Activated CD4-positive, alpha-beta T cell treated with anti-CD3 and anti-CD28 coated beads, Interleukin-2, amount 50 U/mL, for 4 hours (primary cell): ENCODE results near the gene PPFIA1.

Experiments used
- DNase-seq, 2 experiments: peaks; one replicate each; pipeline ENCODE4 v3.0.0-alpha.2; 2020

Gene PPFIA1

GRCh38 chr11:70419307-70420007 lies 149.0 kb downstream of the PPFIA1 start:
- no peak for DNase-seq

DNA sequence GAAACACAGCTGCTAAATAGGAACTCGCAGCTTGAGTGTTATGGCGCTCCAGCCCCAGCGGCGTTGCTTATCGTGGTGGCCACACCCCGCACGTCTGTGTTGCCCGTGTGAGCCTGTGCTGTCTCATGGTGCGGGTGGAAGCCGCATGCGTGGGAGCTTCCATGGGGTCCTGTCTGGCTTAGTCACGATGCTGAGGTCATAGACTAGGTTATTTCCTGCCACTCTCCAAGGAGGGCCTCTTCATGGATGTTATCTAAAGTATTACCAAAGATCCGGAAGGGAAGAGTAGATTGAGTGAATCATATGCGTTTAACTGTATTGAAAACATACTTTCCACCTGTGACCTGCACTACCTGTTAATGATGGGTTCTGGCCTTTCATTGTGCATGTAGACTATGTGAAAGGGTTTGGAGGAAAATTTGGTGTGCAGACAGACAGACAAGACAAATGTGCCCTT lies 149.5 kb downstream of the PPFIA1 start:
- no peak for DNase-seq

GRCh38 chr11:70420496-70420895 lies 150.0 kb downstream of the PPFIA1 start:
- no peak for DNase-seq

- no peak for DNase-seq
Observed at GRCh38 chr11:70421123-70421522, 150.6 kb downstream of the PPFIA1 start.

- DNase-seq = no peak
Observed at GRCh38 chr11:70422692-70423522, 152.4 kb downstream of the PPFIA1 start.

GRCh38 chr11:70423523-70424505 lies 153.3 kb downstream of the PPFIA1 start:
- no peak for DNase-seq

DNA sequence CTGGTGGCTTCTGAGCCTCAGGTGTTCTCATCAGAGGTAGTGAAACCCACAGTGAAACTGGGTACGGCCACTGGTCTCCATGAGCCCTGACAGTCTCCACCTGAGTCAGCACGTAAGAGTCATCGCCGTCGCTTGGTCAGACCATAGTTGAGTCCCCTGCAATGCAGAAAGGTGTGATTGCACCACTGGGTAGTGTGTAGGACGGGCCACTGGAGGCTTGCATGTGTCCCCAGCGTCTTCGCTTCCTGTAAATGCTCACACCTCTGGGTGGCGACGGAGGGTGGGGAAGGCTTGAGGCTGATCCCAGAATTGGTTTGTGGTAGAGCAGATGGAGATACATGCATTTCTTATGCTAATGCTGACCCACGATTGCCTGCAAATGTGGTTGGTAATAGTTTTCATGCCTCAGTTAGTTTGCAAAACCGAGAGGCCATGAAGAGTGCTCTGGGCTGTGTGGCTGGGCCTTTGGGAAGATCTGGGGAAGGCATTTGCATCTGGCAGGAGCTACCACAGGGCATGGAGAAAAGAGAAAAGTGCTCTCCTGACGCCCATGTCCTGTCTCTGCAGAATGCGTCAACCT lies 154.4 kb downstream of the PPFIA1 start:
- DNase-seq = no peak

- DNase-seq = no peak
Observed at GRCh38 chr11:70427436-70427835, 156.9 kb downstream of the PPFIA1 start.

DNA sequence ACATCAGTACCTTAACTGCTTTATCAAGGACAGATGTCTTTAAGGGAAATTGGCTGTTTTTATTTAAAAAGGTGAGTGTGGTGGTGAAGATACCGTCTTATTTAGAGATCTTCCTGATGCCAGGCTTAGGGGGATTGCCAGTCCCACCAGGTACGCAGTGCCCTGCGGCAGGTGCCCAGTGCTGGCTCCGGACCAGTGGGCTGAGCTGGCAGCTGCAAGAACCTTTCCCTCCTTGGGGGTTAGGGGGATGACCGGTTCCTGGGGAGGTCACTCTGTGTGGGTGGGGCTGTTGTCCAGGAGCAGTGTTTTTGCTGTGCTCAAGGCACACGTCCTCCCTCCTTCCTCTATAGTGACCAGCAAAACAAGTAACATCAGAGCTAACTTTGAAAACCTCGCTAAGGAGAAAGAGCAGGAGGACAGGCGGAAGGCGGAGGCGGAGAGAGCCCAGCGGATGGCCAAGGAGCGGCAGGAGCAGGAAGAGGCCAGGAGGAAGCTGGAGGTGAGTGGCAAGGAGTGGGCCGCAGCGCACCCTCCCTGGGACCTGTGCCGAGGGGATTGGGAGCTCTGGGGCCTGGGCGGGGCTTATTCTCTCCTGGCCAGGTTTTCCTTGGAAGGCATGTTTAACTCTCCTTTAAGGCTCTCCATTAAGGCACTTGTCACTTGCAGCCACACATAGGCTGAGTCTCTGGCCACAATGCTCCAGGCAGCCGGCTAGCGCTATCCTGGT lies 158.4 kb downstream of the PPFIA1 start:
- DNase-seq = no peak

GRCh38 chr11:70429428-70429705 lies 158.9 kb downstream of the PPFIA1 start:
- no peak for DNase-seq

DNA sequence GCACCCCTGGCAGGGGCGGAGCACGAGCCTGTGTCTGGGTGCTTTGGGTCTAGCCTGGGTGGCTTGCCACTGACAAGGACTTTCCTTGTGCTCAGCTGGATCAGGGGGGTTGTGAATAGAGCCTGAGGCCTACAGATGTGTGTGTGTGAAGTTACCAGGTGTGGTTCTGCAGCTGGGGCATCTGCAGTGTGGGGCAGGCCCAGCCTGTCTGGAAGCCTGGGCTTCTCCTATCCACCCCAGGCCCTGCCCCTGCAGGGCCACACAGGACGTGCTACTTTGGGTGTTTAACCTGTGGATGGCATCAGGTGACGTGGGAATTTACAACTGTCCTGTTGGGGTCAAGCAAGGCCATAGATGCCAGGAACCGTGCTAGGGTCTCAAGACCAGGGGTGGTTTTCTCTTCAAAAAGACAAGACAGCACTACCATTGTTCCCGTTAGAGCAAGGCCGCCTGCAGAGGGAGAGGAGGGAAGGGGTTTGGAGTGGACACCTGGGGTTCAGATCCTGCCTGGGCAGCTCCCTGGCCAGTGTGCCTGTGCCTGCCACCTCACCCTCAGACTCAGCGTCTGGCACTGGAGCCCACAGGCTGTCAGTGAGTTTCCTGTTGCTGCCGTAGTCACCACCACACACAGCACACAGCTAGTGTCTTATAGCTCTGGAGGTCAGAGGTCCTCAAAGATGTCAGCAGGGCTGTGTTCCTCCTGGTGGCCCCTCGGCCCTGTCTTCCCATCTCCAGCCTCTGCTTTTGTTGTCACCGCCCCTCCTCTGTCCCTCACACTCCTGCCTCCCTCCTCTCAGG lies 159.4 kb downstream of the PPFIA1 start:
- DNase-seq = no peak

GRCh38 chr11:70430671-70431574 lies 160.4 kb downstream of the PPFIA1 start:
- no peak for DNase-seq

DNA sequence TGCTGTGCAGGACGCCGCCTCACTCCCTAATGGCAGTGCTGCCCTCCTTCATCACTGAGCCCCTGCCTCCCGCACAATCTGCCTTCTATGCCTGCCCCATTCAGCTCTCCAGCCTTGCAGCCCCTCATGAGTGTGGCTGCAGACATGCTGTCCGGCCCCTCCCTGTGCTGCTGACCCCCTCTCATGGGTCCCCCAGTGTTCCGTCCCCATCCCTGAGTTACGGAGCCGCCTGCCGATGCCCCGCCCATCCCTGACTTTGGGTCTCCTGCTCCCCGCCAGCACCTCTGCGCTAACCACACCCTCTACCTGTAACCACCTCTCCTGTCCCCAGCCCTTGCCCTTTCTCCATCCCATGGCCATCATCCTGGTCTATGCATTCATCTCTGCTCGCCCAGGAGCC lies 161.1 kb downstream of the PPFIA1 start:
- no peak for DNase-seq

DNA sequence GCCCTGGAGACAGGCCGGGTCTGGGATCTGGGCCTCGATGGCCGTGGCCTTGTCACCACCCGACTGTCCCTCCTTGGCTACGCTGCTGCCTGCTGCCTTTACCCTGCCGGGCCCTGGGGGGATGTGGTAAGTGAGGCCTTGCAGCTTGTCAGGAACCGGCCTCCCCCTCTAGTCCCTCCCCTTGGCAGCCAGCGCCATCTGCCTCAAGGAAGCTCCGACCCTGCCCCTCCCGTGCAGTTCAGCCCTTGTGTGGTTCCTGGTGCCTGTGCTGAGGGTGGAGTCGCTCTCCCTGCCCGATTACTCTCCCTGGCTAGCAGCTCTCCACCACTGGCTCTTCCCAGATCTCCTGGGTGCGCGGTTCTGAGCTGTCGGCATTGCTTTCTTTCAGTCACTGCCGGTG lies 161.6 kb downstream of the PPFIA1 start:
- DNase-seq = no peak

GRCh38 chr11:70432580-70432979 lies 162.1 kb downstream of the PPFIA1 start:
- no peak for DNase-seq

- DNase-seq = no peak
Observed at GRCh38 chr11:70433038-70433437, 162.5 kb downstream of the PPFIA1 start.

DNA sequence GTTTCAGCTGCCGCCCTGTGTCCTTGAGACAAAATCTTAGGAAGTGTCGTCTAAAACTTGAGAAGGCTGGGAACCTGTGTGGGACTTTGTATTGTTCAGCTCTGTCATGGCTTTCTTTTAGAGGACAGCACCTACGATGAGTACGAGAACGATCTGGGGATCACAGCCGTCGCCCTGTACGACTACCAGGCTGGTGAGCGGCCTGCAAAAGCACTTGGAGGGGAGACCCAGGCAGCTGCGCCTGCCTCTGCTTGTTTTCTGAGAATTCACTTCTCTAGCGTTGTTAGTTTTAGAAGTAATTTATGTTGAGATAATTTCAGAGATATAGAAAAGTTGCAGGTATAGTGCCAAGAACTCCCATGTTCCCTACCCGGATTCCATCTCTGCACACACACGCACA lies 163.0 kb downstream of the PPFIA1 start:
- DNase-seq = no peak
